ENCODE data around the gene CNOT6.
A peak's percentile ranks its signal among the peaks of the same experiment; 100 is the strongest.
"Not testable (repeated sequence)": the region's sequence is repeated elsewhere in the genome, so short reads cannot be mapped to it uniquely, and the experiment has no call there.

Gene CNOT6

GRCh38 chr5:180494060-180494509 is at the start of gene CNOT6:
Gene CNOT6, plus strand, starts transcription at chr5:180494379. Its CDS starts 34,898 bp downstream, at chr5:180529277.
- peak; percentile 94 for DNase-seq

- DNase-seq: no peak
Observed at GRCh38 chr5:180454752-180455151, 39.4 kb upstream of the CNOT6 start.

- no peak for DNase-seq
Observed at GRCh38 chr5:180455872-180456271, 38.3 kb upstream of the CNOT6 start.

GRCh38 chr5:180456792-180457191 is 37.4 kb upstream of the CNOT6 start:
- DNase-seq: no peak

- DNase-seq: not testable (repeated sequence)
Observed at GRCh38 chr5:180458852-180459673, 35.1 kb upstream of the CNOT6 start.

- not testable (repeated sequence) for DNase-seq
Observed at GRCh38 chr5:180459674-180460142, 34.5 kb upstream of the CNOT6 start.

GRCh38 chr5:180460834-180461233 is 33.3 kb upstream of the CNOT6 start:
- DNase-seq: no peak

GRCh38 chr5:180461303-180461702 is 32.9 kb upstream of the CNOT6 start:
- no peak for DNase-seq

- no peak for DNase-seq
Observed at GRCh38 chr5:180463216-180463900, 30.8 kb upstream of the CNOT6 start.

- no peak for DNase-seq
Observed at GRCh38 chr5:180463916-180464602, 30.1 kb upstream of the CNOT6 start.

GRCh38 chr5:180464603-180464970 is 29.6 kb upstream of the CNOT6 start:
- DNase-seq: no peak

GRCh38 chr5:180465052-180465451 is 29.1 kb upstream of the CNOT6 start:
- DNase-seq: not testable (repeated sequence)

- DNase-seq: no peak
Observed at GRCh38 chr5:180466316-180466715, 27.9 kb upstream of the CNOT6 start.

- no peak for DNase-seq
Observed at GRCh38 chr5:180467028-180467975, 26.9 kb upstream of the CNOT6 start.

- no peak for DNase-seq
Observed at GRCh38 chr5:180467989-180468731, 26.0 kb upstream of the CNOT6 start.

GRCh38 chr5:180468732-180469585 is 25.2 kb upstream of the CNOT6 start:
- DNase-seq: no peak

GRCh38 chr5:180469586-180469865 is 24.7 kb upstream of the CNOT6 start:
- no peak for DNase-seq

GRCh38 chr5:180469866-180470265 is 24.3 kb upstream of the CNOT6 start:
- DNase-seq: no peak

- DNase-seq: no peak
Observed at GRCh38 chr5:180470361-180470760, 23.8 kb upstream of the CNOT6 start.

- DNase-seq: peak; percentile 56
Observed at GRCh38 chr5:180470966-180471582, 23.1 kb upstream of the CNOT6 start.
